Measurements from ENCODE around the gene CPSF3.
A peak's percentile ranks its signal among the peaks of the same experiment; 100 is the strongest.

CPSF3 gene

GRCh38 chr2:9460441-9461017, 37.1 kb downstream of the CPSF3 start:
- H3K36me3 ChIP-seq (ENCODE audit: insufficient read depth, low read length) = no peaks in the 10 kb centered on the region
- no peak overlapping the region for H3K9ac ChIP-seq (ENCODE audit: low read length)
- no peak overlapping the region for H3K4me3 ChIP-seq (ENCODE audit: low read depth in 1 of 2, low read length in 2 of 2)
- H3K4me1 ChIP-seq (ENCODE audit: insufficient read depth, low read length) = no peaks in the 10 kb centered on the region
- H3K27me3 ChIP-seq (ENCODE audit: control insufficient read depth in 1 of 2, insufficient read depth in 2 of 2, low read length in 2 of 2) = no peaks in the 10 kb centered on the region
- H3K27ac ChIP-seq (ENCODE audit: low read depth, low read length) = no peak overlapping the region
- H3K9me3 ChIP-seq (ENCODE audit: low read length) = no peaks in the 10 kb centered on the region

- H3K4me1 ChIP-seq (ENCODE audit: insufficient read depth, low read length) = no peaks in the 10 kb centered on the region
- no peaks in the 10 kb centered on the region for H3K9me3 ChIP-seq (ENCODE audit: low read length)
- H3K27me3 ChIP-seq (ENCODE audit: control insufficient read depth in 1 of 2, insufficient read depth in 2 of 2, low read length in 2 of 2) = no peaks in the 10 kb centered on the region
- no peak overlapping the region for H3K9ac ChIP-seq (ENCODE audit: low read length)
- no peak overlapping the region for H3K27ac ChIP-seq (ENCODE audit: low read depth, low read length)
- H3K36me3 ChIP-seq (ENCODE audit: insufficient read depth, low read length) = no peaks in the 10 kb centered on the region
- H3K4me3 ChIP-seq (ENCODE audit: low read depth in 1 of 2, low read length in 2 of 2) = no peak overlapping the region
Observed at GRCh38 chr2:9461079-9461478, 37.6 kb downstream of the CPSF3 start.

- H3K36me3 ChIP-seq (ENCODE audit: insufficient read depth, low read length) = no peaks in the 10 kb centered on the region
Observed at GRCh38 chr2:9462313-9462712, 38.9 kb downstream of the CPSF3 start.

GRCh38 chr2:9462886-9463697, 39.6 kb downstream of the CPSF3 start:
- Histone ChIP-seq H3K4me3 (ENCODE audit: low read depth in 1 of 2, low read length in 2 of 2) (no peak overlapping the region), H3K9ac (ENCODE audit: low read length) (no peak overlapping the region), H3K4me1 (ENCODE audit: insufficient read depth, low read length) (no peaks in the 10 kb centered on the region), H3K27ac (ENCODE audit: low read depth, low read length) (no peak overlapping the region), H3K27me3 (ENCODE audit: control insufficient read depth in 1 of 2, insufficient read depth in 2 of 2, low read length in 2 of 2) (no peaks in the 10 kb centered on the region), H3K36me3 (ENCODE audit: insufficient read depth, low read length) (no peaks in the 10 kb centered on the region), H3K9me3 (ENCODE audit: low read length) (no peaks in the 10 kb centered on the region)

More at GRCh38 chr2:9462313-9462712, 38.9 kb downstream of the CPSF3 start:
- H3K4me1 ChIP-seq (ENCODE audit: insufficient read depth, low read length) = no peaks in the 10 kb centered on the region
- H3K27me3 ChIP-seq (ENCODE audit: control insufficient read depth in 1 of 2, insufficient read depth in 2 of 2, low read length in 2 of 2) = no peaks in the 10 kb centered on the region
- H3K9me3 ChIP-seq (ENCODE audit: low read length) = no peaks in the 10 kb centered on the region
- no peak overlapping the region for H3K9ac ChIP-seq (ENCODE audit: low read length)
- H3K27ac ChIP-seq (ENCODE audit: low read depth, low read length) = no peak overlapping the region
- H3K4me3 ChIP-seq (ENCODE audit: low read depth in 1 of 2, low read length in 2 of 2) = no peak overlapping the region

GRCh38 chr2:9463698-9464034, 40.2 kb downstream of the CPSF3 start:
- no peaks in the 10 kb centered on the region for H3K9me3 ChIP-seq (ENCODE audit: low read length)
- no peak overlapping the region for H3K9ac ChIP-seq (ENCODE audit: low read length)
- no peaks in the 10 kb centered on the region for H3K27me3 ChIP-seq (ENCODE audit: control insufficient read depth in 1 of 2, insufficient read depth in 2 of 2, low read length in 2 of 2)
- no peaks in the 10 kb centered on the region for H3K36me3 ChIP-seq (ENCODE audit: insufficient read depth, low read length)
- no peak overlapping the region for H3K4me3 ChIP-seq (ENCODE audit: low read depth in 1 of 2, low read length in 2 of 2)
- H3K4me1 ChIP-seq (ENCODE audit: insufficient read depth, low read length) = no peaks in the 10 kb centered on the region
- H3K27ac ChIP-seq (ENCODE audit: low read depth, low read length) = no peak overlapping the region

- H3K27me3 ChIP-seq (ENCODE audit: control insufficient read depth in 1 of 2, insufficient read depth in 2 of 2, low read length in 2 of 2) = no peaks in the 10 kb centered on the region
- no peak overlapping the region for H3K9ac ChIP-seq (ENCODE audit: low read length)
- no peak overlapping the region for H3K27ac ChIP-seq (ENCODE audit: low read depth, low read length)
- H3K9me3 ChIP-seq (ENCODE audit: low read length) = no peaks in the 10 kb centered on the region
- H3K4me1 ChIP-seq (ENCODE audit: insufficient read depth, low read length) = no peaks in the 10 kb centered on the region
- H3K4me3 ChIP-seq (ENCODE audit: low read depth in 1 of 2, low read length in 2 of 2) = no peak overlapping the region
- no peaks in the 10 kb centered on the region for H3K36me3 ChIP-seq (ENCODE audit: insufficient read depth, low read length)
Observed at GRCh38 chr2:9465170-9465569, 41.7 kb downstream of the CPSF3 start.

GRCh38 chr2:9466147-9466683, 42.8 kb downstream of the CPSF3 start:
- H3K27ac ChIP-seq (ENCODE audit: low read depth, low read length) = no peak overlapping the region

GRCh38 chr2:9467687-9468086, 44.2 kb downstream of the CPSF3 start:
- no peaks in the 10 kb centered on the region for H3K9me3 ChIP-seq (ENCODE audit: low read length)
- H3K36me3 ChIP-seq (ENCODE audit: insufficient read depth, low read length) = no peaks in the 10 kb centered on the region
- H3K9ac ChIP-seq (ENCODE audit: low read length) = no peak overlapping the region
- no peaks in the 10 kb centered on the region for H3K4me1 ChIP-seq (ENCODE audit: insufficient read depth, low read length)
- H3K4me3 ChIP-seq (ENCODE audit: low read depth in 1 of 2, low read length in 2 of 2) = no peak overlapping the region
- H3K27me3 ChIP-seq (ENCODE audit: control insufficient read depth in 1 of 2, insufficient read depth in 2 of 2, low read length in 2 of 2) = no peaks in the 10 kb centered on the region
- H3K27ac ChIP-seq (ENCODE audit: low read depth, low read length) = no peak overlapping the region

More at GRCh38 chr2:9466147-9466683, 42.8 kb downstream of the CPSF3 start:
- H3K27me3 ChIP-seq (ENCODE audit: control insufficient read depth in 1 of 2, insufficient read depth in 2 of 2, low read length in 2 of 2) = no peaks in the 10 kb centered on the region
- H3K36me3 ChIP-seq (ENCODE audit: insufficient read depth, low read length) = no peaks in the 10 kb centered on the region
- H3K9ac ChIP-seq (ENCODE audit: low read length) = no peak overlapping the region
- H3K4me1 ChIP-seq (ENCODE audit: insufficient read depth, low read length) = no peaks in the 10 kb centered on the region
- H3K4me3 ChIP-seq (ENCODE audit: low read depth in 1 of 2, low read length in 2 of 2) = no peak overlapping the region
- no peaks in the 10 kb centered on the region for H3K9me3 ChIP-seq (ENCODE audit: low read length)

- no peak overlapping the region for H3K4me3 ChIP-seq (ENCODE audit: low read depth in 1 of 2, low read length in 2 of 2)
- peaks cover 16% of the 10 kb centered on the region for H3K4me1 ChIP-seq (ENCODE audit: insufficient read depth, low read length)
- H3K9ac ChIP-seq (ENCODE audit: low read length) = no peak overlapping the region
- H3K27me3 ChIP-seq (ENCODE audit: control insufficient read depth in 1 of 2, insufficient read depth in 2 of 2, low read length in 2 of 2) = no peaks in the 10 kb centered on the region
- H3K36me3 ChIP-seq (ENCODE audit: insufficient read depth, low read length) = no peaks in the 10 kb centered on the region
- no peaks in the 10 kb centered on the region for H3K9me3 ChIP-seq (ENCODE audit: low read length)
- H3K27ac ChIP-seq (ENCODE audit: low read depth, low read length) = no peak overlapping the region
Observed at GRCh38 chr2:9471206-9471605, 47.8 kb downstream of the CPSF3 start.

GRCh38 chr2:9472511-9472910, 49.1 kb downstream of the CPSF3 start:
- Histone ChIP-seq H3K27me3 (ENCODE audit: control insufficient read depth in 1 of 2, insufficient read depth in 2 of 2, low read length in 2 of 2) (no peaks in the 10 kb centered on the region), H3K9ac (ENCODE audit: low read length) (no peak overlapping the region), H3K4me1 (ENCODE audit: insufficient read depth, low read length) (peaks cover 16% of the 10 kb centered on the region), H3K9me3 (ENCODE audit: low read length) (no peaks in the 10 kb centered on the region), H3K36me3 (ENCODE audit: insufficient read depth, low read length) (no peaks in the 10 kb centered on the region), H3K4me3 (ENCODE audit: low read depth in 1 of 2, low read length in 2 of 2) (no peak overlapping the region), H3K27ac (ENCODE audit: low read depth, low read length) (no peak overlapping the region)

GRCh38 chr2:9473308-9473984, 50.0 kb downstream of the CPSF3 start:
- Histone ChIP-seq H3K4me1 (ENCODE audit: insufficient read depth, low read length) (peaks cover 16% of the 10 kb centered on the region), H3K9ac (ENCODE audit: low read length) (no peak overlapping the region), H3K4me3 (ENCODE audit: low read depth in 1 of 2, low read length in 2 of 2) (peak overlapping the region; percentile 86), H3K36me3 (ENCODE audit: insufficient read depth, low read length) (no peaks in the 10 kb centered on the region), H3K9me3 (ENCODE audit: low read length) (no peaks in the 10 kb centered on the region), H3K27me3 (ENCODE audit: control insufficient read depth in 1 of 2, insufficient read depth in 2 of 2, low read length in 2 of 2) (no peaks in the 10 kb centered on the region), H3K27ac (ENCODE audit: low read depth, low read length) (peak overlapping the region; percentile 77)
